LNCAP (cell line): ENCODE measurements around the gene UQCRH.

Experiments
- TF ChIP-seq, protein P1 (sequence below): fragments of 450-650 bp; IDR thresholded peaks from 2 replicates; pipeline ENCODE4 v1.5.1; 2017; ENCODE audit warnings: mild to moderate bottlenecking

UQCRH gene

DNA sequence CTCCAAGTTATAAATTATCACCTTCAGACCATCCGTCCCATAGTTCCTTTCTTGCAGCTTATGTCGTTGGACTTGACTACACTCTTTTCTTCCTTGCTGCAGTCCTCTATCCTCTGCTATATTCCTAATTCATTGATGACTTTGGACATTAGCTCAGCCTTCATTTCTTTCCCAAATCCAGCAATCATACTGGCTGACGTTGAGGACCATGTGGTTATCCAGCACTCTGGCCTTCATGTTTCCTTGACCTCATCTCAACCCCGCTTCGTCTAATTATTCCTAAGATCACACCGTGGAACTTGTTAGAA lies 28.5 kb upstream of the UQCRH start:
- TF ChIP-seq, protein P1, sequence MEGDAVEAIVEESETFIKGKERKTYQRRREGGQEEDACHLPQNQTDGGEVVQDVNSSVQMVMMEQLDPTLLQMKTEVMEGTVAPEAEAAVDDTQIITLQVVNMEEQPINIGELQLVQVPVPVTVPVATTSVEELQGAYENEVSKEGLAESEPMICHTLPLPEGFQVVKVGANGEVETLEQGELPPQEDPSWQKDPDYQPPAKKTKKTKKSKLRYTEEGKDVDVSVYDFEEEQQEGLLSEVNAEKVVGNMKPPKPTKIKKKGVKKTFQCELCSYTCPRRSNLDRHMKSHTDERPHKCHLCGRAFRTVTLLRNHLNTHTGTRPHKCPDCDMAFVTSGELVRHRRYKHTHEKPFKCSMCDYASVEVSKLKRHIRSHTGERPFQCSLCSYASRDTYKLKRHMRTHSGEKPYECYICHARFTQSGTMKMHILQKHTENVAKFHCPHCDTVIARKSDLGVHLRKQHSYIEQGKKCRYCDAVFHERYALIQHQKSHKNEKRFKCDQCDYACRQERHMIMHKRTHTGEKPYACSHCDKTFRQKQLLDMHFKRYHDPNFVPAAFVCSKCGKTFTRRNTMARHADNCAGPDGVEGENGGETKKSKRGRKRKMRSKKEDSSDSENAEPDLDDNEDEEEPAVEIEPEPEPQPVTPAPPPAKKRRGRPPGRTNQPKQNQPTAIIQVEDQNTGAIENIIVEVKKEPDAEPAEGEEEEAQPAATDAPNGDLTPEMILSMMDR = no peak

DNA sequence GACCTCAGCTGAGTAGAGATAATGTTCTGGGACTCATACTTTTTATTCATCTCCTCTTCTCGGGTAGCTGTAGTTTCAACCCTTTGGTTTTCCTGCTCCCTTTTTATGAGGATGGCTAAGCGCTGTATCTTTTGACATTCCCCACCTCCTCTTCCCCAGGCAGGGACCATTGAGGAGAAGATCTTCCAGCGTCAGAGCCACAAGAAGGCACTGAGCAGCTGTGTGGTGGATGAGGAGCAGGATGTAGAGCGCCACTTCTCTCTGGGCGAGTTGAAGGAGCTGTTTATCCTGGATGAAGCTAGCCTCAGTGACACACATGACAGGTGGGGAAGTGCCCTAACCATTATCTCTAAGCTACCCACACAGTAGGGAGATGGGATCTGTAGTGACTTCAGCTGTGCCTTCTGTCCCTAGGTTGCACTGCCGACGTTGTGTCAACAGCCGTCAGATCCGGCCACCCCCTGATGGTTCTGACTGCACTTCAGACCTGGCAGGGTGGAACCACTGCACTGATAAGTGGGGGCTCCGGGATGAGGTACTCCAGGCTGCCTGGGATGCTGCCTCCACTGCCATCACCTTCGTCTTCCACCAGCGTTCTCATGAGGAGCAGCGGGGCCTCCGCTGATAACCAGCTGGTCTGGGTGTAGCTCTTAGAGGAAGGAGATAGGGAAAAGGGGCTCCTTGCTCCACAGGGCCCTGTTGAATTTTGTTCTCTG lies 25.7 kb upstream of the UQCRH start:
- TF ChIP-seq, protein P1 = no peak

DNA sequence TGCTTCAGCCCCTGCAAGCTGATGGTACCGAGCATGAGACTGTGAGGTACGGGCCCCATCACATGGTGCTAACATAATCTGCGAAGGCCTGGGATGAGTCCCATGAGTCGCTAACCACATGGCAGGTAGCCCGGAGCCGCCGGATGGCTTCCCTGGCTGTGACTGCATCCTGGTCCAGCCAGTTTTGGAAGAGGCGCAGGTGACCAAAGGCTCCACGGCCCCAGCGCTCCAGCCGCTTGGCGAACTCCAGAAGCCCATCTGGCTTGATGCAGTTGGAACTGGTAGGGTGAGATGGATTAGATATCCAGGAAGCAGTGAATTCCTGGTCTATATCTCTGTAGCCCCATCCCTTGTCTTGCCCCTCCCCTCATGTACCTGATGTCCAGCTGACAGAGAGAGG lies 24.7 kb upstream of the UQCRH start:
- TF ChIP-seq, protein P1 = no peak

DNA sequence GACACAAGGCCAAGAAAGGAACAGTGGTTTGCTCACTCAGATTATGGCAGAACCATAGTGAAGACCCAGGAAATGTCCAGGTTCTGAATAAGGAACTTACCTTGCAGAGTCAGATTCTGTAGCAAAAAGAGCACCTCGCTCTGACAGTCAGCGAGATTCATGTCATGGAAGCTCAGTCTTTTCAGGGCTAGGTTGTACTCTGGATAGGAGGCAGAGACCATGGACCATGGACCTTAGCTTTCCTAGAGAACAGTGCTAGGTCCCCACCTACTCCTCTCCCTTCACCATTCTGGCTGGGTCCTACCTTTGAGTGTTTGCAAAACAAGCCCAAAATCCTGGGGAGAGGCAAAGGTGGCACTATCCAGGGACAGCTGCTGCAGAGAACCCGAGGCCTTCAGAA lies 23.4 kb upstream of the UQCRH start:
- TF ChIP-seq, protein P1 = no peak

DNA sequence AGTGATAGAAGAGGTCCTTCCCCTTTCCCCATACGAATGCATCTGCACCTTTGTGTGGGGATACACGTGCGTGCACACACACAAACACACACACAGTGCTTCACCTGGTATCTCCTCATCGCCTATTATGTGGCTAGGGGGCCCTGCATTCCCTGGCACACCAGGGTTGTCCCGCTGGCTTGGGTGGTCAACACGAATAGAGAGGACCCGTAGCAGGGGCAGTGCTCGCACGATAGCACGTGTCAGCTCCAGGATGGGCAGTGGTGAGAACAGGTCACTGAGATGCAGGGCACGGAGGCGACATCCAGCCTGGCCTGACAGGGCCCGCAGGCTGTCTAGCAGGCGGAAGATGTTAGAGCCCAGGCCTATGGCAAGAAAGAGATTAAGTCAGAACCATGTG lies 22.5 kb upstream of the UQCRH start:
- TF ChIP-seq, protein P1 = no peak

DNA sequence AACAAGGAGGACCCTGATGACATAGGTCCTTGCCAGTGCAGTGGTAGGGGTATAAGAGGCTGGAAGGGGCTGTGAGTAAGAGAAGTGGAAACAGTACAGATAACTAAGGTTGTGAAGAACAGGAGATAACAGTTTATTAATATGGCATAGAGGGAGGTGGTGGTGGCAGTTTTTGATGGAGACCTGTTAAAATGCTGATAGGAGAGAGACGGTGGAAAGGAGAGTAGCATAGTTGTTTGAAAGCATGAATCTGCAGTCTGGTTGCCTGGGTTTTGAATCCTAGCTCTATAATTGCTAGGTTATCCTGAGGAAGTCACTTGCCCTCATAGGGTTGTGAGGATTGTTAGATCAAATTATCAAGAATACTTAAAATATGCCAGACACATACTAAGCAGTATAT lies 19.4 kb upstream of the UQCRH start:
- TF ChIP-seq, protein P1 = no peak

DNA sequence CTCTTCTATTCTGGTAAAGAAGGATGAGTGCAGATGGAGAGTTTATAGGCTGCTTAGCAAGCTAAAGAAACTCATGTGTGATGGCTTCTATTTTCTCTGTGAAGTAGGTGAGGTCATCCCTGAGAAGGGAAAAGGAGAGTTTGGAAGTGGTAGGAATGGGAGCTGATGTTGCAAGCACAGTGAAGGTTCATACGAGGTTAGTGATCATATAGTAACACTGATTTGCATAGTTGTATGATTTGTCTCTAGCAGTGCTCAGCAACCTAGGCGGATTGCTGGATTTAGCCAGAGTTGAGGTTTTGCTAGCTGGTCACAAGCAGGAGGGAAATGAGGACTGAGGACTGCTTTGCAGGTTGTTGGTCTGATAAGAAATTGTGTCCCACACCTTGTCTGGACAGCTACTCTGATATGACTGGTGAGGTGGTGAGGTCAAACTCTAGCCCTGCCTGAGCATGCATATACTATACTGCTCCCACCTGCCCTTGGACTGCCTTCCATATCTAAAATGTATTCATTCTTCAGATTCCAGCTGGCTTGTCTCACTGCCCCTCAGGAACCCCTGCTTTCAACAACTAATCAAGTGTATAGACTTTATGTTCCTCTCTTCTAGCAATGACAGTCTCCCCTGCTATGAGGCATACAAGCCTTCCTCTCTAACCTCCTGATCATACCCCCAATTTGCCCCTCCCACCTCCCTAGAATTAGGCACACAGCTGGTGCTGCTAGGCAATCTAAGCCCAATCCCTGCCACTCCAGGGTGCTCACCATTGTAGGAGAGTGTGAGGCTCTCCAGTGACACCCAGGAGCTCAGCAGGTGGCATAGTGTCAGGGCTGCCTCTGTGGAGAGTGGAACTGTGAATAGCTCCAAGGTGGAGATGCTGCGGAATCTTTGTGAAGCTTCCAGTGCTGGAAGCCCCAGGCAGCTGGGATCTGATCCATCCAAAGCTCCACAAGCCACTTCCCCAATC lies 18.6 kb upstream of the UQCRH start:
- TF ChIP-seq, protein P1 = no peak
